Stimulated activated effector memory CD8-positive, alpha-beta T cell treated with anti-CD3 and anti-CD28 coated beads, Interleukin-12 subunit alpha, Interleukin-12 subunit beta, amount 100 ng/mL, for 72 hours (primary cell): ENCODE results near the gene GGT5.
A peak's percentile ranks its signal among the peaks of the same experiment; 100 is the strongest.
"Not testable (repeated sequence)": the region's sequence is repeated elsewhere in the genome, so short reads cannot be mapped to it uniquely, and the experiment has no call there.

Experiments used
- ATAC-seq: fragments of 150-1000 bp; cut with Tn5 transposase; 2 replicates; pipeline ENCODE4 v1.10.0; 2021
- DNase-seq, 2 donors: peaks; one replicate each; pipeline ENCODE4 v3.0.0; 2021 to 2022; ENCODE audit warnings: low spot score in 2 of 2
- H3K27ac Mint-ChIP-seq: one replicate; pipeline ENCODE4 v1.8.0; 2022; ENCODE audit warnings: mild to moderate bottlenecking, mixed read lengths
- H3K36me3 Mint-ChIP-seq: one replicate; pipeline ENCODE4 v1.8.0; 2022; ENCODE audit warnings: mild to moderate bottlenecking, mixed read lengths
- H3K4me1 Mint-ChIP-seq: one replicate; pipeline ENCODE4 v1.8.0; 2022; ENCODE audit warnings: mixed read lengths
- H3K4me3 Mint-ChIP-seq: one replicate; pipeline ENCODE4 v1.8.0; 2022; ENCODE audit warnings: mild to moderate bottlenecking, mixed read lengths
- H3K9me3 Mint-ChIP-seq: one replicate; pipeline ENCODE4 v1.8.0; 2022; ENCODE audit warnings: mixed read lengths

The GGT5 gene, protein sequence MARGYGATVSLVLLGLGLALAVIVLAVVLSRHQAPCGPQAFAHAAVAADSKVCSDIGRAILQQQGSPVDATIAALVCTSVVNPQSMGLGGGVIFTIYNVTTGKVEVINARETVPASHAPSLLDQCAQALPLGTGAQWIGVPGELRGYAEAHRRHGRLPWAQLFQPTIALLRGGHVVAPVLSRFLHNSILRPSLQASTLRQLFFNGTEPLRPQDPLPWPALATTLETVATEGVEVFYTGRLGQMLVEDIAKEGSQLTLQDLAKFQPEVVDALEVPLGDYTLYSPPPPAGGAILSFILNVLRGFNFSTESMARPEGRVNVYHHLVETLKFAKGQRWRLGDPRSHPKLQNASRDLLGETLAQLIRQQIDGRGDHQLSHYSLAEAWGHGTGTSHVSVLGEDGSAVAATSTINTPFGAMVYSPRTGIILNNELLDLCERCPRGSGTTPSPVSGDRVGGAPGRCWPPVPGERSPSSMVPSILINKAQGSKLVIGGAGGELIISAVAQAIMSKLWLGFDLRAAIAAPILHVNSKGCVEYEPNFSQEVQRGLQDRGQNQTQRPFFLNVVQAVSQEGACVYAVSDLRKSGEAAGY

DNA sequence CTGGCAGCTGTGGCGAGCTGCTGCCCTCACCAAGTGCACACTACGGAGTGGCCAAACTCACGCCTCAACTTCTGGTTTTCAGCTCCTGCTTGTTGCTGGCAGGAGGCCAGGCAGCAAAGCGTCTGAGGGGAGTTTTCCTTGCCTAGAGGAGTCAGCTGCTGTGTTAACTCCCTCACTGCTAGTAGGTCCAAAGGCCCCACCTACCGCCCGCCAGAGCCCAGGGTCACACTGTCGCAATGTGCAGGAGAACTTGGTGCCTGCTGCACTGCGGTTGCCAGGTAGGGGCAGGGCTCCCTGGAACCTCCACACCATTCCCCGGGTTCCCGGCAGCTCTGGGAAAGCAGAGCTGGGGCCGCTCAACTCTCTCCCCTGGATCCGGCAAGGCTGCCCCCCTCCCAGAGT, at the start of gene GGT5:
Gene GGT5, minus strand, starts transcription at position 53 of the 402 bp plus-strand sequence. CDS start 357 bp downstream, outside the sequence.
- H3K4me3 Mint-ChIP-seq = not testable (repeated sequence)

GRCh38 chr22:24292202-24292830, 47.4 kb upstream of the GGT5 start:
- not testable (repeated sequence) for H3K4me3 Mint-ChIP-seq, DNase-seq, ATAC-seq, H3K36me3 Mint-ChIP-seq, H3K9me3 Mint-ChIP-seq
- Mint-ChIP-seq H3K4me1 (peaks cover 28% of the 10 kb centered on the region), H3K27ac (peak overlapping the region; percentile 56)

More for the DNA sequence above, at the start of gene GGT5:
- H3K9me3 Mint-ChIP-seq, H3K36me3 Mint-ChIP-seq, ATAC-seq, DNase-seq: not testable (repeated sequence)
- H3K27ac Mint-ChIP-seq = peak within 1 kb of the TSS; percentile 15
- peaks cover 26% of the 10 kb centered on the region for H3K4me1 Mint-ChIP-seq

DNA sequence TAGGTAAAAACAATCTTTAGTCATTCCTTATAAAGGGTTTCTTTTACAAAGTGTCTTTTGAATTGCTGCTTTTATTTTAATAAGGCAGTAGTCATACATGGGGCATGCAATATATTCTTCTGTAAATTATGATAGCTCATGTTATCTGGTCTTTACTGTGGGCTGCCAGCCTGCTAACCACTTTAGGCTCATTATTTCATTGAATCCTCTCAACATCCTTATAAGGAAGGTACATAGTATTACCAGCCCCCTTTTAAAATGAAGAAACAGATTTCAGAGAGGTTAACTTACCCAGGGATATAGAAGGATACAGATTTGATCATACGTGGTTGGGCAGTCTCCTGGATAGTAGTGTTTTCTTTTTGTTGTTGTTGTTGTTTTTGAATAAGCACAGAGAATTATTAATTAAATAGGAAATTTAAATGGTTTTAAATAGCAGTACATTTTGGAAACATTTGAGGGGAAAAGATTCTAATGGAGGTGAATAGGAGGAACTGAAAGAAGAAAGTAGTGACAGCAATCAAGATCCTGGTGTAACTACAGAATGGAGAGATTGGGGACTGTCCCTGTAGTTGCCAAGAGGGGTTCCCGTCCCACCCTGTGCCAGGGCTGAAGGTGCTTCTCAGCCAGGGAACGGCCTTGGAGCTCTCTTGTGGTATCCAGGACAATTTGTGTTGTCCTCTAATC, 46.8 kb upstream of the GGT5 start:
- H3K4me1 Mint-ChIP-seq = peaks cover 34% of the 10 kb centered on the region
- no peak for ATAC-seq
- DNase-seq = no peak
- H3K36me3 Mint-ChIP-seq = no peaks in the 10 kb centered on the region
- no peak overlapping the region for H3K4me3 Mint-ChIP-seq
- H3K9me3 Mint-ChIP-seq = no peaks in the 10 kb centered on the region
- H3K27ac Mint-ChIP-seq = peak overlapping the region; percentile 56

DNA sequence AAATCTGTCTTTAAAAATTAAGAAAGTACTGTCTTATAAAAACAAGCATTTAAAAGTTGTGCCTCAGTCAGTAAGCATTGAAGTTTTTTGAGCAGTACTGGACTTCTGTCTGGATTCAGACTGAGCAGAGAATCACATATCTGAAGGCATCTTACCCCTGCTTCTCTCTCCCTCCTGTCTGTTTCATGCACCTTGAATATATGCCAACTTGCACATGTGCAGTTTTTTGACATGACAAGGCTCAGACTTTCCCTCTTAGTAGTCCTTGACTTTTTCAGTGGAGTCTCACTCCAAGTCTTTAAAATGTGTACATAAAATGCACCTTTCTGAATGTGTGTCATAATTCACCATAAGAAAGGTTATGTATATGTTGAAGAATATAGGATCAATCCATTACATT, 45.6 kb upstream of the GGT5 start:
- no peak for ATAC-seq
- no peak overlapping the region for H3K4me3 Mint-ChIP-seq
- H3K36me3 Mint-ChIP-seq = no peaks in the 10 kb centered on the region
- DNase-seq = no peak
- H3K9me3 Mint-ChIP-seq = no peaks in the 10 kb centered on the region
- peaks cover 29% of the 10 kb centered on the region for H3K4me1 Mint-ChIP-seq
- no peak overlapping the region for H3K27ac Mint-ChIP-seq

DNA sequence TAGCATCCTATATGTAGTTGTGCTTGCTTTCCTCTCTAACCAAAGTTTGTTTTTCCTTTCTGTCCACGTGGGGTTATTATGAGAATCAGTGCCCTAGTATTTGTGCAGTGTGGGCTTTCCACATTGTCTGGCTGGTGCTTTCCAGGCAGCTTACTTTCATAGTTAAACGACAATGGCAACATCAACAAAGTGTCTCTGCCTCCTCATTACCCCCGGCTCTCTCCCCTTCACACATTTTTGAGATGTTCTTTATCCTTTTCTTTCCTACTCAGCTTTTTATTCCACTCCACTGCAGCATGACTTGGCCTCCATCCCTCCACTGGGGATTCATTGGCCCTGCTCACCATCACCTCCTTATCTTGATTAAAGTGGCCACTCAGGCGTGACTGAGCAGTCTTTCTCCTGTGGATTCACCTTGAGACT, 44.9 kb upstream of the GGT5 start:
- DNase-seq (no peak), ATAC-seq (no peak)
- H3K9me3 Mint-ChIP-seq = no peaks in the 10 kb centered on the region
- no peaks in the 10 kb centered on the region for H3K36me3 Mint-ChIP-seq
- H3K4me1 Mint-ChIP-seq = peaks cover 35% of the 10 kb centered on the region
- no peak overlapping the region for H3K27ac Mint-ChIP-seq
- H3K4me3 Mint-ChIP-seq = no peak overlapping the region

DNA sequence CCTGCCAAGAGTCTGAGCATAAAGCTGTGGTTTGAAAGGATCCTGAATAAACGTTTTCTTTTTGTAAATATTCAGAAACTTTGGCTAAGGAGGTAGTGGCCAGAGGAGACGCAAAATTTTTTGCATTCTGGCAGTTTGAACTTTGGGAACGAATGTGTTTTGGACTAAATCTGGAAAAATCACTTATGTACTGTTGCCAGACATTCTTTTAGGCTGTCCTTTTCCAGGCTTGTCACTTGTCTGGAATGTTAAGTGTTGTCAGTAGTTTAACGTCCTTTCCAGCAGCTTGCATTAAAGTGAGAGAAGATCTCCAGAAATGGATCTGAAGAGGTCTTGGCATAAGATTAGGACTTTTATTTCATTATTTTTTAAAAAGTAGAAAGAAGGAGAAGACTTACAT, 44.2 kb upstream of the GGT5 start:
- Mint-ChIP-seq H3K9me3 (no peaks in the 10 kb centered on the region), H3K27ac (no peak overlapping the region)

GRCh38 chr22:24287801-24288200, 42.9 kb upstream of the GGT5 start:
- ATAC-seq, H3K9me3 Mint-ChIP-seq, H3K27ac Mint-ChIP-seq, H3K4me3 Mint-ChIP-seq, H3K36me3 Mint-ChIP-seq, DNase-seq: not testable (repeated sequence)
- peaks cover 49% of the 10 kb centered on the region for H3K4me1 Mint-ChIP-seq

More for the DNA sequence above, 44.2 kb upstream of the GGT5 start:
- H3K4me1 Mint-ChIP-seq = peaks cover 40% of the 10 kb centered on the region
- DNase-seq (no peak), ATAC-seq (no peak)
- no peak overlapping the region for H3K4me3 Mint-ChIP-seq
- H3K36me3 Mint-ChIP-seq = no peaks in the 10 kb centered on the region

DNA sequence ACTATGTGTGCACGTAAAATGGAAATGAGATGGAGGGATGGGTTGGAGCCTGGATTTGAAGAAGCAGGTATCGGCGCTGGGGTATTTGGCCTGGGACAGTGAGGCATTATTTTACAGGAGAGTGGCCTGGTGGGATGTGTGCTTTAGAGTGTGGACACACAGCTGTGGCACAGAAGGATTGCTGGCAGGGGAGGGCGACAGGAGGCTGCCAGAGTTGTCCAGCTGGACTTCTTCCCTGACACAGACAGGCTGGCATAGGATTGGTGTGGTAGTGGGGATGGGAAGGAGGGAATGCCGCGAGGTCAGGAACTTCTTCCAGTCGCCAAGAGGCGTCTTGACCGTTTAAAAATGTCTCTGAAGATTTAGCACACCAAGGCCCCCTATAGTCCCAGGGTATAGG, 42.3 kb upstream of the GGT5 start:
- not testable (repeated sequence) for H3K9me3 Mint-ChIP-seq, ATAC-seq, DNase-seq, H3K27ac Mint-ChIP-seq, H3K4me3 Mint-ChIP-seq, H3K36me3 Mint-ChIP-seq
- peaks cover 53% of the 10 kb centered on the region for H3K4me1 Mint-ChIP-seq

DNA sequence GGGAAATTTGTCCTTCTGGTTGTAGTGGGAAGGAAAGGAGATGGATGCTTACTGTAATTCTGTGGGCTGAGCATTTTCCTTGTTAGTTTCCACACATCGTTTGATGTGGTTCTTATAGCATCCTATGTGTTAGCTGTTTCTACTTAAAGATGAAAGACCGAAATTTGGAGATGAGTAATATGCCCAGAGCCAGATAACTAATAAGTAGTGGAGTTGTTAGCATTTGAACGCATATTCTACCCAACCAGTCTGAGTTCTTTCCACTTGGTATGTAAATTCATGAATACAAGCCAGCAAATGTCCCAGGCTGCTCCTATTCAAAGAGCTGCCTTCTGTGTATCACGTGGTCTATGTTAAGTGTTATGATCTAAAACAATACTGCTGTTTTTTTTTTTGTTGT, 40.4 kb upstream of the GGT5 start:
- Mint-ChIP-seq H3K36me3 (peaks cover 8% of the 10 kb centered on the region), H3K4me1 (peaks cover 48% of the 10 kb centered on the region)
- no peak for DNase-seq

GRCh38 chr22:24284747-24285203, 39.9 kb upstream of the GGT5 start:
- peaks cover 47% of the 10 kb centered on the region for H3K4me1 Mint-ChIP-seq
- no peak overlapping the region for H3K27ac Mint-ChIP-seq
- no peaks in the 10 kb centered on the region for H3K9me3 Mint-ChIP-seq
- H3K36me3 Mint-ChIP-seq = peaks cover 8% of the 10 kb centered on the region
- DNase-seq (no peak), ATAC-seq (peak; percentile 69)
- peak overlapping the region; percentile 32 for H3K4me3 Mint-ChIP-seq

More for the DNA sequence above, 40.4 kb upstream of the GGT5 start:
- H3K27ac Mint-ChIP-seq = no peak overlapping the region
- no peaks in the 10 kb centered on the region for H3K9me3 Mint-ChIP-seq
- H3K4me3 Mint-ChIP-seq = peak overlapping the region; percentile 32
- ATAC-seq = peak; percentile 89

- H3K36me3 Mint-ChIP-seq = peaks cover 12% of the 10 kb centered on the region
- peaks cover 45% of the 10 kb centered on the region for H3K4me1 Mint-ChIP-seq
- ATAC-seq (no peak), DNase-seq (no peak)
- H3K27ac Mint-ChIP-seq = no peak overlapping the region
- no peak overlapping the region for H3K4me3 Mint-ChIP-seq
- no peaks in the 10 kb centered on the region for H3K9me3 Mint-ChIP-seq
These were observed 37.5 kb upstream of the GGT5 start for GRCh38 chr22:24282401-24282800.

DNA sequence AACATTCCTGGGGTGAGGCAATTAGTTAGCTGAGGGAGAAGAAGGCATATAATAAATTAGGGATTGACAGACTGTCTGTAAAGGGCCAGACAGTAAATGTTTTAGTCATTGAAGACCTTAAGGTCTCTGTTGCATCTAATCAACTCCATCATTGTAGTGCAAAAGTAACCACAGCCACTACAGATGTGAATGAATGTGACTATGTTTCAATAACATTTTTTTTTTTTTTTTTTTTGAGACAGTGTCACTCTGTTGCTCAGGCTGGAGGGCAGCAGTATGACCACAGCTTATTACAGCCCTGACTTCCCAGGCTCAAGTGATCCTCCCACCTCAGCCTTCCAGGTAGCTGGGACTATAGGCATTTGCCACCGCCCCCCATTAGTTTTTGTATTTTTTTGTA, 35.5 kb upstream of the GGT5 start:
- Mint-ChIP-seq H3K36me3 (peaks cover 24% of the 10 kb centered on the region), H3K4me1 (peaks cover 48% of the 10 kb centered on the region)
- not testable (repeated sequence) for H3K9me3 Mint-ChIP-seq, DNase-seq, H3K27ac Mint-ChIP-seq, H3K4me3 Mint-ChIP-seq
- peak; percentile 77 for ATAC-seq

DNA sequence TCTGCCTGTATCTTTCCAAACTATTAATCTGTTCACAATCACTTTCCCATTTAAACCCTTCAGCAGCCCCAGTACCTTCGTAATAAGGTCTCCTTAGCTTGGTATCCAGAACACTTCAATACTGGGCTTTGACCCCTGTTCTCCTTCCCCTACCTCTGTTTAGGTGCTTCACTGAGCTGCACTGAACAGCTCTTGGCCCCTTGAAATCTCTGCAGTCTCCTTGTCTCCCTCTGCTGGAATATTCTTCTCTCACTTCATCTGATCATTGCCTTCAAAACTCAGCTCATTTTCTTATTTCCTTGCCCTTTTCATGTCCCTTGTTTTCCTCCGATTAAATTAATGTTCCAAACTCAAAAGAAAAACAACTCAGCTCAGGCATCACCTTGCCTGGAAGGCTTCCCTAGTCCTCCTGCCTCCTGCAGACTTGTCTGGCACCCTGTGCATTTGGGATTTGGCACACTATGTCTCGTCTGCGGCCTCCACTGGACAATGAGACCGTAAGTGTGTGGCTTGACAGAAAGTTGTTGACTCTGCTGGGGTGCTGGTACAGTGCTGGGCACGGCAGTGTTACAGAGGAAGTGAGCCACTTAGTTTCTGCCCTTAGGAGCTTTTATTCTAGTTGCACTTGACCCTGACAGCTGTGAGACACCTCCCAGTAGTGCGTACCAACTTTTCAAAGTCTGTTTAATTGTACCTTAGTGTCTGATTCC, 30.0 kb upstream of the GGT5 start:
- not testable (repeated sequence) for ATAC-seq, DNase-seq, H3K9me3 Mint-ChIP-seq, H3K4me3 Mint-ChIP-seq
- Mint-ChIP-seq H3K4me1 (peaks cover 46% of the 10 kb centered on the region), H3K27ac (peak overlapping the region; percentile 67), H3K36me3 (peaks cover 25% of the 10 kb centered on the region)

- H3K4me3 Mint-ChIP-seq = peak overlapping the region; percentile 79
- peaks cover 43% of the 10 kb centered on the region for H3K4me1 Mint-ChIP-seq
- ATAC-seq, H3K27ac Mint-ChIP-seq, H3K9me3 Mint-ChIP-seq, DNase-seq: not testable (repeated sequence)
- peaks cover 25% of the 10 kb centered on the region for H3K36me3 Mint-ChIP-seq
These were observed 29.0 kb upstream of the GGT5 start for GRCh38 chr22:24273906-24274305.
